ENCODE data around the gene KRT6A.

DNA sequence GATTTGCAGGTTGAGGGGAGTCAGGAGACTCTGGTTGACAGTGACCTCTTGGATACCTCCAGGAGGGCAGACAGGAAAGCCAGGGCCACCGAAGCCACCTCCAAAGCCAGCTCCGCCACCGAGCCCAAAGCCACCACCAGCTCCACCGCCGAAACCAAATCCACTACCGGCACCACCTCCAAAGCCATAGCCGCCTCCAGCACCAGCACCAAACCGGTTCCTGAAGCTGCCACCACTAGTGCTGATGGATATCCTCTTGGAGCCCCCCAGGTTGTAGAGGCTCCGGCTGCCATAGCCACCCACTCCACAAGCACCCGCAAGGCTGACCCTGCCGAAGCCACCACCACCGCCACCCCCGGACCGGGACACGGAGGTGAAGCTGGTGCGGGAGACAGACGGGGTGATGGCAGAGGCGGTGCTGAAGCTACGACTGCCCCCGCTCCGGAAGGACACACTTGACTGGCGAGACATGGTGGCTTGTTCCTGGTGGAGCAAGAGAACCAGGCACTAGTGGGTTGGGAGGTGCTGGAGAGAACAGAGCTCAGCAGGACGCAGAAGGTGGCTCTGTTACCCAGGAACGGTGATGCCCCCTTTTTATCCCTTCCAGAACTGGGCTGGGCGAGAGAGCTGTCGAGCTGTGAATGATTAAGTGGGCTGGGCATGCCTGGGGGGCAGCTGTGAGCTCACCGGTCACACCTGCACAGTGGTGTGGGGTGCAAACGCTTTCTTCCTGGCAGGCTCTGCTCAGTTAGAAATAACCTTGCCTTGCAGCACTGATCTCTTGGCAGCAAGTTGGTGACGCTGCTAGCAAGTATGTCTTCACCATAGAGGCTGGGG is 27.0 kb upstream of the KRT6A start, which contains the start of gene KRT5:
- no peak for TF ChIP-seq CTCF (optimal IDR thresholded peaks at IDR 0.05 in 1 of 3, IDR thresholded peaks at IDR 0.05 in 1 of 3, conservative IDR thresholded peaks at IDR 0.05 in 1 of 3; ENCODE audit: extremely low read depth in 1 of 3, insufficient read depth in 2 of 3, low read length in 3 of 3)
- no peak for TF ChIP-seq EZH2 (IDR thresholded peaks at IDR 0.05; ENCODE audit: low read length)

Data from keratinocyte (primary cell).